ENCODE results near the gene CA14.

- TF ChIP-seq REST (IDR thresholded peaks at IDR 0.05; ENCODE audit: insufficient replicate concordance, low read depth) (no peak), POLR2AphosphoS5 (IDR thresholded peaks at IDR 0.05; ENCODE audit: low read depth) (no peak), GABPA (IDR thresholded peaks at IDR 0.05; ENCODE audit: low read depth) (no peak)
- TF ChIP-seq, protein P1, sequence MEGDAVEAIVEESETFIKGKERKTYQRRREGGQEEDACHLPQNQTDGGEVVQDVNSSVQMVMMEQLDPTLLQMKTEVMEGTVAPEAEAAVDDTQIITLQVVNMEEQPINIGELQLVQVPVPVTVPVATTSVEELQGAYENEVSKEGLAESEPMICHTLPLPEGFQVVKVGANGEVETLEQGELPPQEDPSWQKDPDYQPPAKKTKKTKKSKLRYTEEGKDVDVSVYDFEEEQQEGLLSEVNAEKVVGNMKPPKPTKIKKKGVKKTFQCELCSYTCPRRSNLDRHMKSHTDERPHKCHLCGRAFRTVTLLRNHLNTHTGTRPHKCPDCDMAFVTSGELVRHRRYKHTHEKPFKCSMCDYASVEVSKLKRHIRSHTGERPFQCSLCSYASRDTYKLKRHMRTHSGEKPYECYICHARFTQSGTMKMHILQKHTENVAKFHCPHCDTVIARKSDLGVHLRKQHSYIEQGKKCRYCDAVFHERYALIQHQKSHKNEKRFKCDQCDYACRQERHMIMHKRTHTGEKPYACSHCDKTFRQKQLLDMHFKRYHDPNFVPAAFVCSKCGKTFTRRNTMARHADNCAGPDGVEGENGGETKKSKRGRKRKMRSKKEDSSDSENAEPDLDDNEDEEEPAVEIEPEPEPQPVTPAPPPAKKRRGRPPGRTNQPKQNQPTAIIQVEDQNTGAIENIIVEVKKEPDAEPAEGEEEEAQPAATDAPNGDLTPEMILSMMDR (IDR thresholded peaks at IDR 0.05; ENCODE audit: insufficient read depth, low read length): no peak
These were observed 20.9 kb upstream of the CA14 start for GRCh38 chr1:150236614-150237100.

All from HL-60 (cell line).